GM12801 (cell line): ENCODE data around the gene TBC1D8B.

Source experiments
- TF ChIP-seq, protein P1 (sequence below): IDR thresholded peaks from one replicate; pipeline ENCODE4 v1.5.1; 2011; ENCODE audit warnings: control low read depth; ENCODE audit not compliant: insufficient read length; ENCODE audit errors: extremely low read depth

The TBC1D8B gene

DNA sequence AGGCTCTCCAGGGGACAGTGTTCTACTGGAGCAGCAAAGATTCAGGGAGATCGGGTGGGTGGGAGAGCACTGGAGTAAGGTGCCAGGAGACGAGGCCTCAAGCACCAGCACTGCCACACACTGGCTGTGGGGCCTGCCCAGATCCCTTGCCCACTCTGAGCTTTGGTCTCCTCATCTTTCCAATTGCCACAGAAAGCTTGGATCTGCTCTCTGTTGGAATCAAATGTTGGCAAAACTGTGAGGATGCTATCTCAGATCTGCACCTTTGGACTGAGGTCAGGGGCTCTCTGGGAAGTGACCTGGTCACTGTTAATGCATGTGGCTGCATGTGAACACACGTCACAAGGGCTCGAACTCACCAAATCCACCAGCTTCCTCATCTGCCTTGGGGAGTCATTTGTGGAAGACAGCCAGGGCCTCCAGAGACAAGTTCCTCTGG is 99.3 kb downstream of the TBC1D8B start:
- TF ChIP-seq, protein P1, sequence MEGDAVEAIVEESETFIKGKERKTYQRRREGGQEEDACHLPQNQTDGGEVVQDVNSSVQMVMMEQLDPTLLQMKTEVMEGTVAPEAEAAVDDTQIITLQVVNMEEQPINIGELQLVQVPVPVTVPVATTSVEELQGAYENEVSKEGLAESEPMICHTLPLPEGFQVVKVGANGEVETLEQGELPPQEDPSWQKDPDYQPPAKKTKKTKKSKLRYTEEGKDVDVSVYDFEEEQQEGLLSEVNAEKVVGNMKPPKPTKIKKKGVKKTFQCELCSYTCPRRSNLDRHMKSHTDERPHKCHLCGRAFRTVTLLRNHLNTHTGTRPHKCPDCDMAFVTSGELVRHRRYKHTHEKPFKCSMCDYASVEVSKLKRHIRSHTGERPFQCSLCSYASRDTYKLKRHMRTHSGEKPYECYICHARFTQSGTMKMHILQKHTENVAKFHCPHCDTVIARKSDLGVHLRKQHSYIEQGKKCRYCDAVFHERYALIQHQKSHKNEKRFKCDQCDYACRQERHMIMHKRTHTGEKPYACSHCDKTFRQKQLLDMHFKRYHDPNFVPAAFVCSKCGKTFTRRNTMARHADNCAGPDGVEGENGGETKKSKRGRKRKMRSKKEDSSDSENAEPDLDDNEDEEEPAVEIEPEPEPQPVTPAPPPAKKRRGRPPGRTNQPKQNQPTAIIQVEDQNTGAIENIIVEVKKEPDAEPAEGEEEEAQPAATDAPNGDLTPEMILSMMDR: no peak

DNA sequence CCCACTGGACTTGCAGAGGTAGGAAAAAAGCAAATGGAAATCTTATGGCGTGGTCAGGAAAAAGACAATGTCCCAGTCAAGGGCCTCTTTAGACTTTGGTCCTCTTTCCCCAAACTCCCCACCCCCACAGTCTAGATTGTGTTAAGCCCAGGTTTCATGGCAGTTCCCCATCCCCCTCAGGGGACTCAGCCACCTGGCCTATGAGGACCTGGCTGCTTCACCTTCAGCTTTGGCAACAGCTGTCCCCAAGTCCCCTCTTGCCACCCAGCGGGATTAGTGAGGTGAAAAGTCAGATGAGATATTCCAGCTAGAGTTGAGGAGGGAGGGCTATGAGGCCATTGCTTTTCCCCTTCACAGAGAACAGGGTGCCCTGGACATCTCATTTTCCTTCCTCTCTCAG is 100.2 kb downstream of the TBC1D8B start:
- TF ChIP-seq, protein P1: no peak

DNA sequence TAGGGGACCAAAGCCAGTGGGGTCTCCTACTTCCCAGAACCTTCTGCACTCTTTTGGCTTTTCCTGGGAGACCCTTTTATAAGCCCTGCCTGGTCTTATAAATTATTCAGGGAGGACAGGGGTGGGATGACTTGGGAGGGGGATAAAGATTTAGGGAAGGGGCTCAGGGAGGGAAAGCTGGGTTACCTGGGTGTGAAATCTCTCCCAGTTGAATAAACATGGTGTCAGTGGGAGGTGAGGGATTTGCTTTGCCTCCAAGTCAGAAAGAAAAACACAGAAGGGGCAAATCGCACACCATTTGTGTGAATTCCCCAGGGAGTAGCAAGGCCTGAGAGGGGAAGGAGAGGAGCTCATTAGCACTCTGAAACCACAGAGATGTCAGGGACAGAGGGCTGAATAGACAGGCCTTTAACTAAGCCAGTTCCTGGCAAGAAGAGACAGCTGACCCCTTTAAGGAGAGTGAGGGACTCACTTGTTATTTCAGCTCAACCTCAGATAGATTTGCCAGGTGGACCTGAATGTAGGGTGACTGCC is 100.9 kb downstream of the TBC1D8B start, which contains the start of gene RIPPLY1:
Gene RIPPLY1 (minus strand): TSS at position 51 of the 534 bp plus-strand sequence. CDS start 54 bp downstream, outside the sequence.
- TF ChIP-seq, protein P1: no peak

DNA sequence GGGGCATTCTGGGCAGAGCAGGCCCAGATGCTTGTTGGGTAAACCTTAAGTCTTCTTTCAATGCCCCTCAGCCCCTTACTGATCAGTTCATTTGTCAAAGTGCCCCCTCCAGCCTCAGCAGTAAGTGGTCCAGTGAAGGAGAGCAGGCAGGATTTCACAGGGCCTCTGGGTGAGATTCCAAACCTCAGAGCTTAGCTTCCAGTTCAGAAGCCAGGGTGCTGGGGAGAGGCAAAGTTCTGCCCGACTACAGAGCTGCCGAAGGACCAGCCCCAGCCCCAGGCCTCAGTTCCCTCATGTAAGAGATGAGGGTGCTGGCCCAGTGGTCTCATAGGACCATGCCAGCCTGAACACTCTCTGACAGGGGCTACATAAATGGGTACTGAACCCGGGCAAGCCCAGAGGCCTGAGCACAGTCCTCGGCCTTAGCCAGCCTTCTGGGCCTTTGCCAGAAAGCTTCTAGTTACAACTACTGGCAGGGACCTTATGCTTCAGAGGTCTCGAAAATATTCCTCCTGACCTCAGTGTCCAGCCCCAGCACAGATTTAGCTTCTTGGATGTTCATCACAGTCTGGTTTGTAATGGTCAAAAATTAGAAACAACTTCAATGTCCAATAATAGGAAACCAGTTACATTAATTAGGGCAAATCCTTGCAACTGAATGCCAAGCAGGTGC is 101.5 kb downstream of the TBC1D8B start:
- TF ChIP-seq, protein P1: no peak

DNA sequence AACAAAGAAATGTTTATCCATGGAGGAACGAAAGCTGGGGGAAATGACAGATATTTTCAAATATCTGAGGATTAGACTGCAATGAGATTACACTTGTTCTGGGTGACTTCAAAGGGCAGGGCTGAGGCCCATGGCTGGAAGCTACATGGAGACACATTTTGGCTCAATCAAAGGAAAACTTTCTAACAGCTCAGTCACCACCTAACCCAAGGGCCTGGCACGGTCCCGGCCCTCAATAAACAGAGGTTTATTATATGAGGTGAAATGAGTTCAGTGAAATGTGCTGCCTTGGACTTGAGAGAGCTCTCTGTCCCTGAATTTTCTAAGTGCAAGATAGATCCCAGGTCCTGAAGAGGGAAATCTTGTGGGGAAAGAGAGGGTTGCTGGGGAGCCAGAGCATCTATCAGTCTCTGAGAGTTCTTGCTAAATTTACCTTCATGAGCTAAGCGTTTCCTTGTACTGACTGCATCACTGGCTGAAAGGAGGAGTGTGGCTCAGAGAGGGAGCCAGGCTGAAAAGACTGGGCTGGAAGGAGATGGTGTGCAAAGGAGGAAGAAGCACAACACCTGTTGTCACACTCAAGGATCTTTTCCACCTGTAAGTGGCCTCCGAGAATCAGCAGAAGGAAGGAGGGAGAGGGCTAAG is 102.7 kb downstream of the TBC1D8B start:
- TF ChIP-seq, protein P1: no peak

DNA sequence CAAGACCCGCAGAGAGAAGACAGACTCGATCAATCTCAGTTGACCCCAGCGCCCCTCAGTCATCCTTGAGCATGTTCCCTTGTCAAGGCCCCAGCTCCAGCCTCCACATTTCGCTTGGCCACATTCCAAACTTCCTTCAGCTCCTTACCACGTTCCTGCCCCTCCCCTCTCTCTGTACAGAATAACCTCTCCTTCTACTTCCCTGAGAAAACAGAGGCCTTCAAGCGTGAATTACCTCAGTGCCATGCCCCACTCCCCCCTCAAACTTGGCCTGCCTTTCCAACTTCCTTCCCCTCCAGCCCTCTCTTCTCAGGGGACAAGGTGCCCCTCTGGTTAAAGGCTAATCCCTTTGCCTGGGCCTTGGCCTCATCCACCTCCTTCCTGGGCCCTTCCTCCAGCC is 103.9 kb downstream of the TBC1D8B start:
- TF ChIP-seq, protein P1: no peak

DNA sequence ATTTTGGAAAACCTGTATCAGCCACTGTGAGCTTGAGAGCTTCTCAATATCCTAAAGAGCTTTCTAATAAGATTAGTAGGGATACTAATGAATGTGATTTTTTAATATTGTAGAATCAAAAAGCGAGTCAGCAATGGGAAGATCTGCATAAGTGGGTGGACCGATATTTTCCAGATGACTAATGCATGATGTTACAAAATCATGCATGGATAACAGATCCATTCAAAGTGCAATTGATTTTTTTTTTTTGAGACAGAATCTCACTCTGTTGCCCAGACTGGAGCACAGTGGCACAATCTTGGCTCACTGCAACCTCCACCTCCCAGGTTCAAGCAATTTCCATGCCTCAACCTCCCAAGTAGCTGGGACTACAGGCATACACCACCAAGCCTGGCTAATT is 110.4 kb downstream of the TBC1D8B start:
- TF ChIP-seq, protein P1: no peak
